Esophagus squamous epithelium (tissue), 5 donors: ENCODE measurements around the gene MIA. TPM values are rescaled to one million over a fixed set of nuclear protein-coding genes. Genes with fewer than 3 reads are reported as not detected.
"Not testable (repeated sequence)": the region's sequence is repeated elsewhere in the genome, so short reads cannot be mapped to it uniquely, and the experiment has no call there.

Experiments used
- DNase-seq: peaks from one replicate; lab custom pipeline; 2025; lab: John Stamatoyannopoulos, UW
- H3K27ac ChIP-seq, 4 donors: fragments of 200-600 bp; sonication (generic); one replicate each; pipeline ENCODE4 v1.5.1; 2016 to 2019; ENCODE audit warnings: mild to moderate bottlenecking in 1 of 4
- H3K27me3 ChIP-seq, 4 donors: fragments of 200-600 bp; sonication (generic); 1 replicate in 3 of 4; 2 replicates in 1 of 4; pipeline versions ENCODE4 v1.5.1 to v1.6.0; 2017 to 2021; ENCODE audit warnings: antibody characterized with exemption in 1 of 4
- H3K36me3 ChIP-seq, 3 donors: fragments of 200-600 bp; sonication (generic); one replicate each; pipeline ENCODE4 v1.5.1; 2016 to 2019
- H3K4me1 ChIP-seq, 3 donors: fragments of 200-600 bp; sonication (generic); one replicate each; pipeline ENCODE4 v1.5.1; 2017 to 2019
- H3K4me3 ChIP-seq, 4 donors: fragments of 200-600 bp; sonication (generic); 1 replicate in 3 of 4; 2 replicates in 1 of 4; pipeline ENCODE4 v1.5.1; 2016 to 2019; ENCODE audit warnings: mild to moderate bottlenecking in 2 of 4, moderate library complexity in 1 of 4
- H3K9me3 ChIP-seq, 3 donors: fragments of 200-600 bp; sonication (generic); one replicate each; pipeline ENCODE4 v1.5.1; 2016 to 2019
- POLR2A ChIP-seq, 4 donors: fragments of 450-650 bp; IDR thresholded peaks; one replicate each; pipeline ENCODE4 v1.6.1; 2017; ENCODE audit warnings: antibody characterized with exemption in 4 of 4, mild to moderate bottlenecking in 4 of 4, moderate library complexity in 3 of 4
- WGBS, 2 donors: methylation state at CpG; one replicate each; pipeline ENCODE4 v1.1.5; 2018; 5-methylcytosine and 5-hydroxymethylcytosine counted together
- intact Hi-C: fragments of 100-400 bp; cut with DNase I; formaldehyde crosslinking; loops from one replicate; pipeline ENCODE4 v1.15.0; 2022
- total RNA-seq, 4 donors: library from RNA; depleted of rRNA; stranded (reverse); fragments of >200 nt; gene quantifications; one replicate each; pipeline ENCODE4 v1.1.0, GENCODE V29; 2016
- TF ChIP-seq, protein P1 (sequence below), 6 experiments: fragments of 450-650 bp in 4 of 6; fragments of 200-600 bp in 2 of 6; sonication (generic) in 2 of 6; IDR thresholded peaks; one replicate each; pipeline ENCODE4 v1.5.1; 2016 to 2019; ENCODE audit warnings: antibody characterized with exemption in 6 of 6, mild to moderate bottlenecking in 4 of 6, moderate library complexity in 4 of 6
- donor health status: DM: yes; HTN: yes; CAD: no.

Gene MIA
- total RNA-seq, 4 donors from 2014 or later: 3.7 TPM; not detected in 3

DNA sequence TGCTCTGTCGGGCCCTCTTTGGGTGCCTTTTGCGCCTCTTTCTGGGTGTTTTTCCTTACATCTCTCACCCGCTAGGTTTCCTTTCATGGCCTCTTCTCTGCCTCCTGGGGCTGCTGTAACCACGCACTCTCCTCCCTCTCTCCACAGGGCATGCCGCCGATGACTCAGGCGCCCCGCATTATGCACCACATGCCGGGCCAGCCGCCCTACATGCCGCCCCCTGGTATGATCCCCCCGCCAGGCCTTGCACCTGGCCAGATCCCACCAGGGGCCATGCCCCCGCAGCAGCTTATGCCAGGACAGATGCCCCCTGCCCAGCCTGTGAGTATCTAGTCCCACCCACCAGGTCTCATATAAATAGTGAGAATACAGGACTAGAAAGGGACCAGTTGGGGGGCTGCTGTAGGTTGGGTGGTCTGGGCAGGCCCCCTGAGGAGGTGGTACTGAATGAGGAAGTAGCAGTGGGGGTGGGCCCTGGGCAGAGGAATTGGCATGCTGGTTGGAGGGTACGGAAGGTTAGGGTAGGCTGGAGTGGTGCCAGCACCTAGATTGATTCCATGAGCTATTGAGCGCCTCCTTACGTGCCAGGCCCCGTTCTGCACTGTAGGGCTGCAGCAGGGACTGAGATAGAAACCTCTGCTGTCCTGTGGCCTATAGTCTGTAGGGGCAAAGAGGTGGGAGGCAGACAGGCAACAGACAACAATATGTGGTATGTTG is 12.4 kb upstream of the MIA start:
- no peak overlapping the region for H3K4me3 ChIP-seq
- no peak for DNase-seq
- 84 to 94% methylated on average over 12 to 16 of the region's 17 CpGs for WGBS, 2 donors

DNA sequence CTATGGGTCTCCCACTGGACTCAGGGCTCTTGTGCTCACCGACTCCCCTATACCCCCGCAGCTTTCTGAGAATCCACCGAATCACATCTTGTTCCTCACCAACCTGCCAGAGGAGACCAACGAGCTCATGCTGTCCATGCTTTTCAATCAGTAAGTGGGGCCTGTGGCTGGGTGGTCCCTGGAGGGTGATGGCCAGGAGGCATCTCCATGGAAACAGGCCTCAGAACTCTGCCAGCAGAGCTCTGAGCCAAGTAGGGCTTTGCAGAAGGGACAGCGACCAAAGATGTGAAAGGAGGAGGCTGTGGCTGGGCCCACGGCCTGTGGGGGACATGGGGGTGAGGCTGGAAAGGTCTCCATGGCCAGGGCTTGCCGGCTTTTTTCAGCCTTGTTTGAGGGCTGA is 11.8 kb upstream of the MIA start:
- WGBS, 2 donors: 86 to 92% methylated on average over 4 to 6 of the region's 7 CpGs
- Histone ChIP-seq H3K27ac (no peak overlapping the region), H3K4me1 (peaks cover 0 to 10% (median 0%) of the 10 kb centered on the region in 3 donors), H3K36me3 (peaks cover 33 to 87% (median 71%) of the 10 kb centered on the region in 3 donors), H3K27me3 (no peaks in the 10 kb centered on the region), H3K9me3 (no peaks in the 10 kb centered on the region), H3K4me3 (no peak overlapping the region)
- intact Hi-C loops: no loop called here
- TF ChIP-seq, protein P1, sequence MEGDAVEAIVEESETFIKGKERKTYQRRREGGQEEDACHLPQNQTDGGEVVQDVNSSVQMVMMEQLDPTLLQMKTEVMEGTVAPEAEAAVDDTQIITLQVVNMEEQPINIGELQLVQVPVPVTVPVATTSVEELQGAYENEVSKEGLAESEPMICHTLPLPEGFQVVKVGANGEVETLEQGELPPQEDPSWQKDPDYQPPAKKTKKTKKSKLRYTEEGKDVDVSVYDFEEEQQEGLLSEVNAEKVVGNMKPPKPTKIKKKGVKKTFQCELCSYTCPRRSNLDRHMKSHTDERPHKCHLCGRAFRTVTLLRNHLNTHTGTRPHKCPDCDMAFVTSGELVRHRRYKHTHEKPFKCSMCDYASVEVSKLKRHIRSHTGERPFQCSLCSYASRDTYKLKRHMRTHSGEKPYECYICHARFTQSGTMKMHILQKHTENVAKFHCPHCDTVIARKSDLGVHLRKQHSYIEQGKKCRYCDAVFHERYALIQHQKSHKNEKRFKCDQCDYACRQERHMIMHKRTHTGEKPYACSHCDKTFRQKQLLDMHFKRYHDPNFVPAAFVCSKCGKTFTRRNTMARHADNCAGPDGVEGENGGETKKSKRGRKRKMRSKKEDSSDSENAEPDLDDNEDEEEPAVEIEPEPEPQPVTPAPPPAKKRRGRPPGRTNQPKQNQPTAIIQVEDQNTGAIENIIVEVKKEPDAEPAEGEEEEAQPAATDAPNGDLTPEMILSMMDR (IDR thresholded peaks at IDR 0.05): no peak
- TF ChIP-seq POLR2A (IDR thresholded peaks at IDR 0.05): no peak
- no peak for DNase-seq

More for the DNA sequence above, 12.4 kb upstream of the MIA start:
- intact Hi-C loops: no loop called here
- Histone ChIP-seq H3K27me3 (no peaks in the 10 kb centered on the region), H3K9me3 (no peaks in the 10 kb centered on the region), H3K36me3 (peaks cover 33 to 93% (median 76%) of the 10 kb centered on the region in 3 donors), H3K27ac (no peak overlapping the region), H3K4me1 (peaks cover 0 to 16% (median 0%) of the 10 kb centered on the region in 3 donors)
- no peak for TF ChIP-seq POLR2A (IDR thresholded peaks at IDR 0.05)
- TF ChIP-seq, protein P1 (IDR thresholded peaks at IDR 0.05): no peak

DNA sequence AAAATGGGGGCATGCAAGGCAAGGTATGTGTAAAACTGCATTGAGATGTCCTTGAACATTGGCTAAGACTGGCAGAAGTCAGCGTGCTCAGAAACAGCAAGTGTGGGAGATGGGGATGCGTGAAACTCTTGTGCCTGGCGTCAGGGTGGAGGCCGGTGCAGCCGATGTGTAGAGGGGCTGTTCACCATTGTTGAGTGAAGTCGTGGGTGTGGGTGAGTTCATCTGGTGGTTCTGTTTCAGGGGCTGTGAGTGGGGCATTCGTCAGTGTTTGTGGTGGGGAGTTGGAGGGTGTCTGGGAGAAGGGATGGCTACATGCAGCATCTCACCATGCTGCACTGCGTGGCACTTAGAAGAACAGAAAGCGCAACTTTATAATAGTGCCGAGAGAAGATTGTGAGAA is 11.4 kb upstream of the MIA start:
- Histone ChIP-seq H3K4me3 (no peak overlapping the region), H3K27me3 (no peaks in the 10 kb centered on the region), H3K9me3 (no peaks in the 10 kb centered on the region), H3K27ac (no peak overlapping the region), H3K36me3 (peaks cover 33 to 83% (median 71%) of the 10 kb centered on the region in 3 donors), H3K4me1 (peaks cover 0 to 10% (median 0%) of the 10 kb centered on the region in 3 donors)
- TF ChIP-seq POLR2A (IDR thresholded peaks at IDR 0.05): no peak
- DNase-seq: no peak
- intact Hi-C loops: no loop called here
- WGBS, 2 donors: 86 to 91% methylated on average over 10 of the region's 10 CpGs

DNA sequence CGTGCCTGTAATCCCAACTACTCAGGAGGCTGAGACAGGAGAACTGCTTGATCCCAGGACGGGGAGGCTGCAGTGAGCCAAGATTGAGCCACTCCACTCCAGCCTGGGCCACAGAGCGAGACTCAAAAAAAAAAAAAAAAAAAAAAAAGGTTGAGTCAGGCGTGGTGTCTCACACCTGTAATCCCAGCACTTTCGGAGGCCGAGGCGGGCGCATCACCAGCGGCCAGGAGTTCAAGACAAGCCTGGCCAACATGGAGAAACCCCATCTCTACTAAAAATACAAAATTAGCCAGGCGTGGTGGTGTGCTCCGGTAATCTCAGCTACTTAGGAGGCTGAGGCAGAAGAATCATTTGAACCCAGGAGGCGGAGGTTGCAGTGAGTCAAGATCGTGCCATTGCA is 8.9 kb upstream of the MIA start:
- H3K9me3 ChIP-seq, H3K27me3 ChIP-seq, intact Hi-C loops, H3K27ac ChIP-seq, H3K4me1 ChIP-seq, DNase-seq, H3K4me3 ChIP-seq: not testable (repeated sequence)
- WGBS, 2 donors: 87 to 95% methylated on average over 13 of the region's 13 CpGs
- H3K36me3 ChIP-seq: peaks cover 30 to 59% (median 51%) of the 10 kb centered on the region in 3 donors

DNA sequence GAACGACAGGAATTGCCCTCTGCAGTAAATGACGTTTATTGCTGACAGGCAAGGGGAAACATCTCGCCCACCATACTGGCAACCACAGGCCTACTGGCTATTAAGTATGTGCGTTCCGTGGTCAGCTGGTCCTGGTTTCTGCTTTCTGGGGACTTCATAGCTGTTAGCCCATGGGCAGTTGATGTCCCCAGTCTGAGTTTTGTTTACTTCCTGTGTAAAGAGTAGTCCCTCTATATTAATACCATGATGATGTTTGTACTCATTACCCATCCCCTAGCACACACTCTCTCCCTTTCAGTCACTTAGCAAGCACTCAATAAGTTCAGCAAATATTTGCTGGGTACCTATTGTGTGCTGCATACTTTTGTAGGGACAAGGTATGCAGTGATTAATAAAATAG is 6.5 kb upstream of the MIA start:
- 64 to 74% methylated on average over 3 to 5 of the region's 5 CpGs for WGBS, 2 donors
- TF ChIP-seq, protein P1 (IDR thresholded peaks at IDR 0.05): no peak
- TF ChIP-seq POLR2A (IDR thresholded peaks at IDR 0.05): no peak
- no peak for DNase-seq
- intact Hi-C loops: no loop called here
- H3K4me1 ChIP-seq: no peaks in the 10 kb centered on the region
- no peaks in the 10 kb centered on the region for H3K9me3 ChIP-seq
- no peaks in the 10 kb centered on the region for H3K27me3 ChIP-seq
- H3K27ac ChIP-seq: no peak overlapping the region
- no peak overlapping the region for H3K4me3 ChIP-seq
- peaks cover 13 to 34% (median 28%) of the 10 kb centered on the region in 3 donors for H3K36me3 ChIP-seq

DNA sequence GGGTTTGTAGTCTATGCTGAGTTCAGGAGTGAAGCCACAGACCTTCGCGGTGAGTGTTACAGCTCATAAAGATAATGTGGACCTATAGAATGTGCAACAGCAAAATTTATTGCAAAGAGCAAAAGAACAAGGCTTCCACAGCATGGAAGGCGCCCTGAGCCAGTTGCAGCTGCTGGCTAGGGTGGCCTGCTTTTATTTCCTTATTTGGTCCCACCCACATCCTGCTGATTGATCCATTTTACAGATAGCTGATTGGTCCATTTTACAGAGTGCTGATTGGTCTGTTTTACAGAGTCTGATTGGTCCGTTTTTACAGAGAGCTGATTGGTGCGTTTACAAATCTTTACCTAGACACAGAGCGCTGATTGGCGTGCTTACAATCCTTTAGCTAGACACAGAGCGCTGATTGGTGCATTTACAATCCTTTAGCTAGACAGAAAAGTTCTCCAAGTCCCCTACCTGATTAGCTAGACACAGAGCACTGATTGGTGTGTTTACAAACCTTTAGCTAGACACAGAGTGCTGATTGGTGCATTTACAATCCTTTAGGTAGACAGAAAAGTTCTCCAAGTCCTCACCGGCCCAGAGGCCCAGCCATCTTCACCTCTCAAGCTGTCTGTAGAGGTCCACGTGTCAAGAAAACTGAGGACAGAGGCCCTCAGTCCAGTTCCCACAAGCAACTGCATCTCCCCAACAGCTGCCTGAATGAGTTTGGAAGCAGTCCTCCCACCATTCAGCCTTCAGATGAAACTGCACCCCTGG is 4.0 kb upstream of the MIA start:
- intact Hi-C loops, DNase-seq, H3K9me3 ChIP-seq, H3K27ac ChIP-seq, H3K4me1 ChIP-seq, H3K4me3 ChIP-seq, H3K36me3 ChIP-seq, H3K27me3 ChIP-seq: not testable (repeated sequence)
- 93 to 97% methylated on average over 7 to 10 of the region's 10 CpGs for WGBS, 2 donors
